22Rv1 (cell line): Measurements from ENCODE around the gene CORIN.

ENCODE experiments used
- ZFX ChIP-seq: fragments of 450-650 bp; IDR thresholded peaks from 2 replicates; pipeline ENCODE4 v1.6.1; 2017; ENCODE audit warnings: antibody characterized with exemption, borderline replicate concordance
- TF ChIP-seq, protein P1 (sequence below): fragments of 450-650 bp; IDR thresholded peaks from 2 replicates; pipeline ENCODE4 v1.5.1; 2017; ENCODE audit warnings: mild to moderate bottlenecking

DNA sequence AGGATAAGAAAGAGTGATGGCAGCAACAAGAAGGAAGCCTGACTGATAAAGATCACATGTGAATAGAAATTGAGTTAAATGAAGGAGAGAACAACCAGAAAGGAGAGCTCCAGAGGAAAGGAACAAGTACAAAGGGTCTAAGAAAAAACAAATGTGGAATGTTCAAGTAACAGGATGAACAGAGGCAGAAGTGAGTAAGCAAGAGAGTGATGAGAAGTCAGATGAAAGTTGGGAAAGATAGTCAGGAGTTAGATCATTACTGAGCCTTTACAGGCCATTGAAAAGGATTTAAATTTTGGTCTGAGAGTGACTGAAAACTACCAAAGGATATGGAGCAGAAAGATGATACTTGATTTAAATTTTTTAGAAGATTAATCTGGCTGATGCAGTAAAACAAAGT lies 38.4 kb upstream of the CORIN start:
- TF ChIP-seq, protein P1, sequence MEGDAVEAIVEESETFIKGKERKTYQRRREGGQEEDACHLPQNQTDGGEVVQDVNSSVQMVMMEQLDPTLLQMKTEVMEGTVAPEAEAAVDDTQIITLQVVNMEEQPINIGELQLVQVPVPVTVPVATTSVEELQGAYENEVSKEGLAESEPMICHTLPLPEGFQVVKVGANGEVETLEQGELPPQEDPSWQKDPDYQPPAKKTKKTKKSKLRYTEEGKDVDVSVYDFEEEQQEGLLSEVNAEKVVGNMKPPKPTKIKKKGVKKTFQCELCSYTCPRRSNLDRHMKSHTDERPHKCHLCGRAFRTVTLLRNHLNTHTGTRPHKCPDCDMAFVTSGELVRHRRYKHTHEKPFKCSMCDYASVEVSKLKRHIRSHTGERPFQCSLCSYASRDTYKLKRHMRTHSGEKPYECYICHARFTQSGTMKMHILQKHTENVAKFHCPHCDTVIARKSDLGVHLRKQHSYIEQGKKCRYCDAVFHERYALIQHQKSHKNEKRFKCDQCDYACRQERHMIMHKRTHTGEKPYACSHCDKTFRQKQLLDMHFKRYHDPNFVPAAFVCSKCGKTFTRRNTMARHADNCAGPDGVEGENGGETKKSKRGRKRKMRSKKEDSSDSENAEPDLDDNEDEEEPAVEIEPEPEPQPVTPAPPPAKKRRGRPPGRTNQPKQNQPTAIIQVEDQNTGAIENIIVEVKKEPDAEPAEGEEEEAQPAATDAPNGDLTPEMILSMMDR: no peak
- no peak for TF ChIP-seq ZFX
